DMS153 treated with DMSO at 0.1 percent for 48 hours (cell line): ENCODE measurements around the gene AFF3.

Experiments
- DNase-seq: peaks from one replicate; lab custom pipeline; 2025; ENCODE audit not compliant: unreplicated experiment; lab: John Stamatoyannopoulos, UW

Gene AFF3

DNA sequence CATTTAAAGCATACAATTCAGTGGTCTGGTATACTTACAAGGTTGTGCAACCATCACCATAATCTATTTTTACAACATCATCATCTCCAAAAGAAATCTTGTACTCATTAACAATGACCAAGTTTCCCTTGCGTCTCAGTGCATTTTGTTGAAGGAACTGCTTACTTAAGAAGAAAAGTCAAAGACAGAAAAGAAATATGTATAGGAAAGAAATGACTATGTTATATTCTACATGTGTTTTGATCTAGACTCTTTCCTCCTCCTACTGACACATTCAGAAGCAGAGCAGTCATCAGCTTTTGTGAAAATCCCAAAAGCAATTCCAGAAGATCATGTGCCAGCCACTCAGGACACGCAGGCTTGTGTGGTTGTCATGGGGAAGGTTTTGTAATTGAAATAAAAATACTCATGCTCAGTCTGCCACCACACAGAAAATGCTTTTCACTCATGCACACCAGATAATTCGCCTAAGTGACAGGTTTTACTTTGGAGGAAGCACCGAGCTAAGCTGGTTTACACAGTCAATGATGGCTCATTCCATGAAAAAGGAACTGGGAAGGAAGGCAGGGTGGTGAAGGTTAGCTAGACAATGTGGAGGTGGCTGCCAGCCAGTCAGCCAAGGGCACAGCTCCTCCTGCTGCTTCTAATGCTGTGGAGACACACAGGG is 494.1 kb downstream of the AFF3 start:
- no peak for DNase-seq

DNA sequence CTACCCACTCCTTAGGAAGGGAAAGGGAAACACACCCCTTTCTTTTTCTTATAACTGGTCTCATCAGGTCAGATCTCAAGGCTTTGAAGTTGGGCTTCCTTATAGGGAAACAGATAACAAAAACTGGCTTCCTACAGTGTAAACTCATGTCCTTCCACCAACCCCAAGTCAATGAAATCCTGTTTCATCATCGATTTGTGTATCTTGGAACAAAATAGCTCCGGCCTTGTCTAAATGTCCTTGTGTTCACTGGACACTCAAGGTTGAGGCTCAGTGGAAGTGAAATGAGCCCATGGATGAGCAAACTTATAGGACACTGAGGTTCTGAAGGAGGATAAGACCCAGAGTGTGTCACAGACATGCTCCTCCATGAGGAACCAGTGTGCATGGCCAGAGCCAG is 496.4 kb downstream of the AFF3 start:
- no peak for DNase-seq

DNA sequence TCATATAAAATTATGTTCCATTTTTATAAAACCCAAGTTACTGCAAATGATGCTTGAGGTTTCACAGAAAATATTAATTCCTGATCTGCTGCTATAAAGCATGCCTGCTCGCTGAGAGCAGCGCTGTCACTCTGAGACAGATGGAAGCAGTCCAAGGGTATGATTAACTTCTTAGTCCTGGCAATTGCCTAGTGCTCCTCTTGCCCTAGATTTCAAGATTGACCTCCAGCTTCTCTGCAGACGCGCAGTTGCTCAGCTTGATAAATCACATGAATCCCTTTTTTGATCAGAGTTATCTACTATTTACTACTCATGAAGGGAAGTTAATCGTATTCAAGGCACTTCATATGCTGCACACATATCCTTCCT is 498.0 kb downstream of the AFF3 start:
- DNase-seq = no peak

GRCh38 chr2:99643787-99644418 is 498.5 kb downstream of the AFF3 start:
- no peak for DNase-seq

DNA sequence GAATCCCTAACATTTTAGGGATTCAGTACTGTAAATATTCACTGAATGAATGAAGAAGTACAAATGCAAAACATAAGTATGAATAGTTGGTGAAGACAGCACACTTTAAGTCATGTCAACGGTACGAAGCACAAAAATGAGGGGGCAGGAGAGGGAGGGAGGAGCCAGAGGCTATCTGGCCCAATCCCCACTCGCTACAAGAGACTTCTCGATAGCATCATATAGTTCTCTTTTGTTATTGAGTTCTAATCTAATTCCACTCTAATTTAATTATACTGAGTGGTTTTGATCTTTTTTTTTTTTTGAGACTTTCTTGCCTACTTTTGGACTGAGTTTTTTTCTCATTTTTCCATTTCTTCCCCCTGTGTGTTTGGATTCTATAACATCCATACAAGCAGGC is 500.4 kb downstream of the AFF3 start:
- no peak for DNase-seq

DNA sequence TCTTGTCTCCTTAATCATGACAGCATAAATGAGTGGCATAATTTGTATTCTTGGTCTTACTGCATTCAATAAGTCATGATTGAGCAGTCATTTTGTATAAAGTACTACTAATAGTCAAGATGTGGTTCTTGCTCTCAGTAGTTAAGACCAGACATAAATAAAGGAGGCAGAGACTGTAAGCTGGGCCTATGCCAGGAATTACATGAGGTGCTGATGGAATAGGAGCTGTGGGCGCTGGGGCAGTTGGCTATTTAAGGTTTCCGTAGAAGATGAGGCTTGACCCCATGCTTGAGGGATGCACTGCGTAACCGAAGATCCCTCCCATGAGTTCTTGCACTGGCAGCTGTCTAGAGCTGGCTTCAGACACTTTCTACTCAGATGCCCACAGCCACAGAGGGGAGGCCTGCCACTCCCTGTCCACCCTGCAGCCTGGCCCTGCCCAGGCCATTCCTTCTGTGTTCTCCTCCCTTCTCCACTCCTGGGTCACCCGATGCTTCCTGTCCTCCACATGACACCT is 501.7 kb downstream of the AFF3 start:
- DNase-seq = no peak

- DNase-seq = no peak
Observed at GRCh38 chr2:99638791-99639190, 503.6 kb downstream of the AFF3 start.

DNA sequence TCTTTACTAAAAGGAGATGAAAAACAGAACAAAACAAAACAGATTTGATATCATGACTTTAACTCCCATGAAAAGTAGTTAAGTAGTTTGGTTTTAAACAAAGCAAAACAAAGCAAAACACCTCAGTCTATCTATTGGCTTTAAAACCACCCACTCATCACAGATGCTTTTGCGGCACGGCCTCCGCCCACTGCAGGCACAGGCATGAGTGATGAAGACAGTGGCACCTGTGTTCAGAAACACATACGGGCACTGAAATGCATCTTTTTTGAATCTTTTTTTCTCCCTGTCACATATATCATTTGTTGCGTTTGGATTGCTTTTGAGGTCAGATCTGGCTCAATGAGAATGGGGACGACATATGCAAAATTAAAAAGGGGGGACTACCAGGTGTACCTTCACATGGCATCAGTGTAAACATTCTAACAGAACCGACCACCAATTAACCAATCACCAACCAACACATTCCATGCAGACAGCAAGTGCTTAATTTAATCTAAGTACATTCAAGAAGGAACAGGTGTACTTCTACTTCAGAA is 505.2 kb downstream of the AFF3 start:
- DNase-seq = no peak

- no peak for DNase-seq
Observed at GRCh38 chr2:99636144-99637034, 506.0 kb downstream of the AFF3 start.

GRCh38 chr2:99635710-99636109 is 506.7 kb downstream of the AFF3 start:
- no peak for DNase-seq

GRCh38 chr2:99634234-99634633 is 508.2 kb downstream of the AFF3 start:
- no peak for DNase-seq

DNA sequence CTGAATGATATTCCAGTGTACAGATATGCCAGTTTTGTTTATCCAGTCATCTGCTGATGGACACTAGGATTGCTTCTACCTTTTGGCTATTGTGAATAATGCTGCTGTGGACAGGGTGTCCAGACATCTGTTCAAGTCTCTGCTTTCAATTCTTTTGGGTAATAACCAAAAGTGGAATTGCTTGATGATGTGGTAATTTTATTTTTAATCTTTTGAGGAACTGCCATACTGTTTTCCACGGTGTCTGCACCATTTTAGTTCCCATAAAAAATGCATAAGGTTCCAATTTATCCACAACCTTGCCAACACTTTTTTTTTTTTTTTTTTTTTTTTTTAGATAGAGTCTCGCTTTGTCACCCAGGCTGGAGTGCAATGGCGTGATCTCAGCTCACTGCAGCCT is 510.7 kb downstream of the AFF3 start:
- no peak for DNase-seq

- DNase-seq = no peak
Observed at GRCh38 chr2:99629320-99629719, 513.1 kb downstream of the AFF3 start.

- no peak for DNase-seq
Observed at GRCh38 chr2:99626158-99626557, 516.2 kb downstream of the AFF3 start.

DNA sequence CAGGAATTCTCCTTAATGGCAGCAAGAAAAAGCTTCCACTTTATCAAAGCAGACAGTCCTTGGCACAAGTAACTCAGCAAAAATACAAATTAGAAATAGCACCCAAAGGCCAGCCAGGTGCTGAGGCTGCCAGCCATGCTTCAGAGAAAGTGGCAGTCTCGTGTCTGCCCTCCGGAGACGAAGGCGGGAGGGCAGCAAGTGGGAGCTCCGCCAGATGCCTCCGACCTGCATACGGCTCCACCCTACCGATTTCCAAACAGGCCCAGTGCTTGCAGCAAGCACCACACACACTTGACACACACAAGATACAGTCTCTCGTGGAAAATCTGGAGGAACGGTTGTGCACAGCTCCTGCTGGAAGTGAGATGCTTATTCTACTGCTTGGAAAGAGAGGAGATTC is 517.7 kb downstream of the AFF3 start:
- DNase-seq = no peak

GRCh38 chr2:99623613-99624012 is 518.8 kb downstream of the AFF3 start:
- no peak for DNase-seq

GRCh38 chr2:99623035-99623434 is 519.4 kb downstream of the AFF3 start:
- no peak for DNase-seq

GRCh38 chr2:99622534-99622933 is 519.9 kb downstream of the AFF3 start:
- no peak for DNase-seq

- DNase-seq = no peak
Observed at GRCh38 chr2:99621774-99622173, 520.6 kb downstream of the AFF3 start.

DNA sequence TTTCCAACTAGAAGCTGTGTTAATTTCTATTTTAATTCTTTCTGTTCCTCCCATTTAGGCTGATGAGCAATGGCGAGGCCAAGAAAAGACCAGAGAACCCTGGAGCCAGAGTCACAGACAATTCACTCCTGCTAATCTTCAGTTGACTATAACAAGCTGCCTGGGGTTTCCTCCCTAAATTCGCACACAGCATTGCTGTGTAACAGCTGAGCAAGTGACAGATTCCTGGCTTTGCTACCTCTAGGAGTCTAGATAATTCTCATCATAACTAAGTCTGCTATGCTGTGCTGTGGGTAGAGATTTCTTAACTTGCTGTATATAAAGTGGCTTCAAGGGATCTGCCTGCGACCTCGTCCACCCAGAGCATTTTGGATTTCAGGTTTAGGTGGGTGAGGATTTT is 521.3 kb downstream of the AFF3 start:
- DNase-seq = no peak

- DNase-seq = no peak
Observed at GRCh38 chr2:99619151-99619550, 523.2 kb downstream of the AFF3 start.
